ENCODE data around the gene UNC119B.

DNA sequence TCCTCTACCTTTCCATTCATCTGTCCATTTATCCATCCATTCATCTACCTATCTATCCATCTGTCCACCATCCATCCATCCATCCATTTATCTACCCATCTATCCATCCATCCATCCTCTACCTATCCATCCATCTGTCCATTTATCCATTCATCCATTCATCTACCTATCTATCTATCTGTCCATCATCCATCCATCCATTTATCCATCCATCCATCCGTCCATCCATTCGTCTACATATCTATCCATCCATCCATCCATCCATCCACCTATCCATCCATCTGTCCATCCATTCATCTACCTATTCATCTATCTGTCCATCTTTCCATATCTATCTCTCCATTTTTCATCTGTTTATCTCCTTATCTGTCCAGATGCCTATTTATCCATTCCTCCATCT is 48.8 kb upstream of the UNC119B start:
- TF ChIP-seq POLR2A (IDR thresholded peaks at IDR 0.05) = no peak
- no peak for TF ChIP-seq CTCF (IDR thresholded peaks at IDR 0.05)

Measured in upper lobe of left lung (tissue), 4 donors.